ENCODE data around the gene MTG2. TPM values are rescaled to one million over a fixed set of nuclear protein-coding genes. Genes with fewer than 3 reads are reported as not detected.

Gene MTG2
- total and polyA plus RNA-seq, 2 of the 8 experiments (the other 6 are each of a cell fraction or from before 2014, with no cell fraction given) = 14.4 to 22.8 TPM

- TF ChIP-seq, protein P1, sequence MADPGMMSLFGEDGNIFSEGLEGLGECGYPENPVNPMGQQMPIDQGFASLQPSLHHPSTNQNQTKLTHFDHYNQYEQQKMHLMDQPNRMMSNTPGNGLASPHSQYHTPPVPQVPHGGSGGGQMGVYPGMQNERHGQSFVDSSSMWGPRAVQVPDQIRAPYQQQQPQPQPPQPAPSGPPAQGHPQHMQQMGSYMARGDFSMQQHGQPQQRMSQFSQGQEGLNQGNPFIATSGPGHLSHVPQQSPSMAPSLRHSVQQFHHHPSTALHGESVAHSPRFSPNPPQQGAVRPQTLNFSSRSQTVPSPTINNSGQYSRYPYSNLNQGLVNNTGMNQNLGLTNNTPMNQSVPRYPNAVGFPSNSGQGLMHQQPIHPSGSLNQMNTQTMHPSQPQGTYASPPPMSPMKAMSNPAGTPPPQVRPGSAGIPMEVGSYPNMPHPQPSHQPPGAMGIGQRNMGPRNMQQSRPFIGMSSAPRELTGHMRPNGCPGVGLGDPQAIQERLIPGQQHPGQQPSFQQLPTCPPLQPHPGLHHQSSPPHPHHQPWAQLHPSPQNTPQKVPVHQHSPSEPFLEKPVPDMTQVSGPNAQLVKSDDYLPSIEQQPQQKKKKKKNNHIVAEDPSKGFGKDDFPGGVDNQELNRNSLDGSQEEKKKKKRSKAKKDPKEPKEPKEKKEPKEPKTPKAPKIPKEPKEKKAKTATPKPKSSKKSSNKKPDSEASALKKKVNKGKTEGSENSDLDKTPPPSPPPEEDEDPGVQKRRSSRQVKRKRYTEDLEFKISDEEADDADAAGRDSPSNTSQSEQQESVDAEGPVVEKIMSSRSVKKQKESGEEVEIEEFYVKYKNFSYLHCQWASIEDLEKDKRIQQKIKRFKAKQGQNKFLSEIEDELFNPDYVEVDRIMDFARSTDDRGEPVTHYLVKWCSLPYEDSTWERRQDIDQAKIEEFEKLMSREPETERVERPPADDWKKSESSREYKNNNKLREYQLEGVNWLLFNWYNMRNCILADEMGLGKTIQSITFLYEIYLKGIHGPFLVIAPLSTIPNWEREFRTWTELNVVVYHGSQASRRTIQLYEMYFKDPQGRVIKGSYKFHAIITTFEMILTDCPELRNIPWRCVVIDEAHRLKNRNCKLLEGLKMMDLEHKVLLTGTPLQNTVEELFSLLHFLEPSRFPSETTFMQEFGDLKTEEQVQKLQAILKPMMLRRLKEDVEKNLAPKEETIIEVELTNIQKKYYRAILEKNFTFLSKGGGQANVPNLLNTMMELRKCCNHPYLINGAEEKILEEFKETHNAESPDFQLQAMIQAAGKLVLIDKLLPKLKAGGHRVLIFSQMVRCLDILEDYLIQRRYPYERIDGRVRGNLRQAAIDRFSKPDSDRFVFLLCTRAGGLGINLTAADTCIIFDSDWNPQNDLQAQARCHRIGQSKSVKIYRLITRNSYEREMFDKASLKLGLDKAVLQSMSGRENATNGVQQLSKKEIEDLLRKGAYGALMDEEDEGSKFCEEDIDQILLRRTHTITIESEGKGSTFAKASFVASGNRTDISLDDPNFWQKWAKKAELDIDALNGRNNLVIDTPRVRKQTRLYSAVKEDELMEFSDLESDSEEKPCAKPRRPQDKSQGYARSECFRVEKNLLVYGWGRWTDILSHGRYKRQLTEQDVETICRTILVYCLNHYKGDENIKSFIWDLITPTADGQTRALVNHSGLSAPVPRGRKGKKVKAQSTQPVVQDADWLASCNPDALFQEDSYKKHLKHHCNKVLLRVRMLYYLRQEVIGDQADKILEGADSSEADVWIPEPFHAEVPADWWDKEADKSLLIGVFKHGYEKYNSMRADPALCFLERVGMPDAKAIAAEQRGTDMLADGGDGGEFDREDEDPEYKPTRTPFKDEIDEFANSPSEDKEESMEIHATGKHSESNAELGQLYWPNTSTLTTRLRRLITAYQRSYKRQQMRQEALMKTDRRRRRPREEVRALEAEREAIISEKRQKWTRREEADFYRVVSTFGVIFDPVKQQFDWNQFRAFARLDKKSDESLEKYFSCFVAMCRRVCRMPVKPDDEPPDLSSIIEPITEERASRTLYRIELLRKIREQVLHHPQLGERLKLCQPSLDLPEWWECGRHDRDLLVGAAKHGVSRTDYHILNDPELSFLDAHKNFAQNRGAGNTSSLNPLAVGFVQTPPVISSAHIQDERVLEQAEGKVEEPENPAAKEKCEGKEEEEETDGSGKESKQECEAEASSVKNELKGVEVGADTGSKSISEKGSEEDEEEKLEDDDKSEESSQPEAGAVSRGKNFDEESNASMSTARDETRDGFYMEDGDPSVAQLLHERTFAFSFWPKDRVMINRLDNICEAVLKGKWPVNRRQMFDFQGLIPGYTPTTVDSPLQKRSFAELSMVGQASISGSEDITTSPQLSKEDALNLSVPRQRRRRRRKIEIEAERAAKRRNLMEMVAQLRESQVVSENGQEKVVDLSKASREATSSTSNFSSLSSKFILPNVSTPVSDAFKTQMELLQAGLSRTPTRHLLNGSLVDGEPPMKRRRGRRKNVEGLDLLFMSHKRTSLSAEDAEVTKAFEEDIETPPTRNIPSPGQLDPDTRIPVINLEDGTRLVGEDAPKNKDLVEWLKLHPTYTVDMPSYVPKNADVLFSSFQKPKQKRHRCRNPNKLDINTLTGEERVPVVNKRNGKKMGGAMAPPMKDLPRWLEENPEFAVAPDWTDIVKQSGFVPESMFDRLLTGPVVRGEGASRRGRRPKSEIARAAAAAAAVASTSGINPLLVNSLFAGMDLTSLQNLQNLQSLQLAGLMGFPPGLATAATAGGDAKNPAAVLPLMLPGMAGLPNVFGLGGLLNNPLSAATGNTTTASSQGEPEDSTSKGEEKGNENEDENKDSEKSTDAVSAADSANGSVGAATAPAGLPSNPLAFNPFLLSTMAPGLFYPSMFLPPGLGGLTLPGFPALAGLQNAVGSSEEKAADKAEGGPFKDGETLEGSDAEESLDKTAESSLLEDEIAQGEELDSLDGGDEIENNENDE (IDR thresholded peaks at IDR 0.05; ENCODE audit: insufficient replicate concordance, low read length) = no peak
- TF ChIP-seq BACH1 (IDR thresholded peaks at IDR 0.05; ENCODE audit: low read length) (no peak), SIN3A (conservative IDR thresholded peaks at IDR 0.05 in 1 of 2, IDR thresholded peaks at IDR 0.05 in 1 of 2; ENCODE audit: low read depth in 1 of 2, low read length in 2 of 2) (no peak), SIRT6 (IDR thresholded peaks at IDR 0.05; ENCODE audit: low read length) (no peak), CBX5 (IDR thresholded peaks at IDR 0.05; ENCODE audit: low read depth, low read length) (no peak), CHD1 (IDR thresholded peaks at IDR 0.05; ENCODE audit: low read depth, low read length) (no peak), RBBP5 (IDR thresholded peaks at IDR 0.05; ENCODE audit: borderline replicate concordance, low read depth, low read length) (no peak), MAX (IDR thresholded peaks at IDR 0.05) (no peak), ATF3 (IDR thresholded peaks at IDR 0.05; ENCODE audit: insufficient read depth, low read depth, low read length) (no peak)
These were observed 46.2 kb downstream of the MTG2 start (continued) for GRCh38 chr20:62228982-62229545.
